GM23338 (cell line): ENCODE measurements around the gene WDR70.

Experiments used
- EZH2 ChIP-seq: fragments of 200-600 bp; sonication (generic); IDR thresholded peaks from one replicate; pipeline ENCODE4 v1.8.0; 2017; ENCODE audit warnings: antibody characterized with exemption, mild to moderate bottlenecking, low read depth; ENCODE audit not compliant: unreplicated experiment
- EZH2phosphoT487 ChIP-seq: fragments of 200-600 bp; sonication (generic); IDR thresholded peaks from one replicate; pipeline ENCODE4 v1.8.1; 2018; ENCODE audit warnings: antibody characterized with exemption; ENCODE audit not compliant: unreplicated experiment
- POLR2AphosphoS5 ChIP-seq: IDR thresholded peaks from 2 replicates; pipeline ENCODE4 v1.6.1; 2016; ENCODE audit warnings: antibody characterized with exemption, low read depth
- TF ChIP-seq, protein P1 (sequence below), 2 experiments: fragments of 200-600 bp in 1 of 2; sonication (generic) in 1 of 2; conservative IDR thresholded peaks; 2 replicates each; pipeline versions ENCODE4 v1.5.1 to v1.6.1; 2016 to 2017; ENCODE audit warnings: antibody characterized with exemption in 2 of 2, low read depth in 2 of 2, mild to moderate bottlenecking in 2 of 2, moderate library complexity in 1 of 2
- TF ChIP-seq, protein P2 (sequence below): IDR thresholded peaks from one replicate; pipeline ENCODE4 v1.6.1; 2018; ENCODE audit warnings: antibody characterized with exemption; ENCODE audit not compliant: unreplicated experiment

DNA sequence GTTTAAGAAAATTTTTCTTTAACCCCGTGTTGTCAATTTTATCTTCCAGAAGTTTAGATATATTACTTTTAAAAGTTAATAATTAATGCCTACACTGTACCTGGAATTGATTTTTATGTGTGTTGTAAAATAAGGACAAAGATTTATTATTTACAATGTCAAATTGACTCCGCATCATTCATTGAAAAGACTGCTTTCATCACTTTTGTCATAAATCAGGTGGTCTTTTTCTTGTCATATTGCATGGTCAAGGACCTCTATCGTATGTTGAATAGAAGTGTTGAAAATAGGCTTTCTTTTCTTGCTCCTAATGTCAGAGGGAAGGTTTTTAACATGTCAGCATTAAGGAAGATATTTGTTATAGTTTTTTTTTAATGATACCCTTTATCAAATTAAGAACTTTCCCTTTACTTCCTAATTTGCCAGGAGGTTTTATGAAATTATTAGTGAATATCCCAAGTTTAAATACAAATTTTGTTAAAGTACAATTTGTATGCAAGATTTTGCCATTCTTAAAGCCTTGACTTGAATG is 92.6 kb downstream of the WDR70 start:
- TF ChIP-seq, protein P1, sequence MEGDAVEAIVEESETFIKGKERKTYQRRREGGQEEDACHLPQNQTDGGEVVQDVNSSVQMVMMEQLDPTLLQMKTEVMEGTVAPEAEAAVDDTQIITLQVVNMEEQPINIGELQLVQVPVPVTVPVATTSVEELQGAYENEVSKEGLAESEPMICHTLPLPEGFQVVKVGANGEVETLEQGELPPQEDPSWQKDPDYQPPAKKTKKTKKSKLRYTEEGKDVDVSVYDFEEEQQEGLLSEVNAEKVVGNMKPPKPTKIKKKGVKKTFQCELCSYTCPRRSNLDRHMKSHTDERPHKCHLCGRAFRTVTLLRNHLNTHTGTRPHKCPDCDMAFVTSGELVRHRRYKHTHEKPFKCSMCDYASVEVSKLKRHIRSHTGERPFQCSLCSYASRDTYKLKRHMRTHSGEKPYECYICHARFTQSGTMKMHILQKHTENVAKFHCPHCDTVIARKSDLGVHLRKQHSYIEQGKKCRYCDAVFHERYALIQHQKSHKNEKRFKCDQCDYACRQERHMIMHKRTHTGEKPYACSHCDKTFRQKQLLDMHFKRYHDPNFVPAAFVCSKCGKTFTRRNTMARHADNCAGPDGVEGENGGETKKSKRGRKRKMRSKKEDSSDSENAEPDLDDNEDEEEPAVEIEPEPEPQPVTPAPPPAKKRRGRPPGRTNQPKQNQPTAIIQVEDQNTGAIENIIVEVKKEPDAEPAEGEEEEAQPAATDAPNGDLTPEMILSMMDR (conservative IDR thresholded peaks at IDR 0.05; ENCODE audit: low read depth in 2 of 2), result no peak
- TF ChIP-seq POLR2AphosphoS5 (no peak), EZH2 (no peak), EZH2phosphoT487 (no peak)
- TF ChIP-seq, protein P2, sequence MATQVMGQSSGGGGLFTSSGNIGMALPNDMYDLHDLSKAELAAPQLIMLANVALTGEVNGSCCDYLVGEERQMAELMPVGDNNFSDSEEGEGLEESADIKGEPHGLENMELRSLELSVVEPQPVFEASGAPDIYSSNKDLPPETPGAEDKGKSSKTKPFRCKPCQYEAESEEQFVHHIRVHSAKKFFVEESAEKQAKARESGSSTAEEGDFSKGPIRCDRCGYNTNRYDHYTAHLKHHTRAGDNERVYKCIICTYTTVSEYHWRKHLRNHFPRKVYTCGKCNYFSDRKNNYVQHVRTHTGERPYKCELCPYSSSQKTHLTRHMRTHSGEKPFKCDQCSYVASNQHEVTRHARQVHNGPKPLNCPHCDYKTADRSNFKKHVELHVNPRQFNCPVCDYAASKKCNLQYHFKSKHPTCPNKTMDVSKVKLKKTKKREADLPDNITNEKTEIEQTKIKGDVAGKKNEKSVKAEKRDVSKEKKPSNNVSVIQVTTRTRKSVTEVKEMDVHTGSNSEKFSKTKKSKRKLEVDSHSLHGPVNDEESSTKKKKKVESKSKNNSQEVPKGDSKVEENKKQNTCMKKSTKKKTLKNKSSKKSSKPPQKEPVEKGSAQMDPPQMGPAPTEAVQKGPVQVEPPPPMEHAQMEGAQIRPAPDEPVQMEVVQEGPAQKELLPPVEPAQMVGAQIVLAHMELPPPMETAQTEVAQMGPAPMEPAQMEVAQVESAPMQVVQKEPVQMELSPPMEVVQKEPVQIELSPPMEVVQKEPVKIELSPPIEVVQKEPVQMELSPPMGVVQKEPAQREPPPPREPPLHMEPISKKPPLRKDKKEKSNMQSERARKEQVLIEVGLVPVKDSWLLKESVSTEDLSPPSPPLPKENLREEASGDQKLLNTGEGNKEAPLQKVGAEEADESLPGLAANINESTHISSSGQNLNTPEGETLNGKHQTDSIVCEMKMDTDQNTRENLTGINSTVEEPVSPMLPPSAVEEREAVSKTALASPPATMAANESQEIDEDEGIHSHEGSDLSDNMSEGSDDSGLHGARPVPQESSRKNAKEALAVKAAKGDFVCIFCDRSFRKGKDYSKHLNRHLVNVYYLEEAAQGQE, result no peak
